Subcutaneous abdominal adipose tissue (tissue), 5 donors: Measurements from ENCODE around the gene DLD.
A peak's percentile ranks its signal among the peaks of the same experiment; 100 is the strongest.

ENCODE experiments used
- H3K27ac ChIP-seq: one replicate; pipeline ENCODE4 v1.7.0; 2013; ENCODE audit warnings: low read depth, mild to moderate bottlenecking, inconsistent platforms, low read length, moderate library complexity
- H3K27me3 ChIP-seq, 5 donors: one replicate each; pipeline ENCODE4 v1.7.0; 2013; ENCODE audit warnings: low read length in 5 of 5, inconsistent platforms in 1 of 5; ENCODE audit not compliant: control insufficient read depth in 5 of 5, insufficient read depth in 4 of 5
- H3K36me3 ChIP-seq, 5 donors: one replicate each; pipeline ENCODE4 v1.7.0; 2013; ENCODE audit warnings: low read length in 5 of 5; ENCODE audit not compliant: control insufficient read depth in 5 of 5, insufficient read depth in 5 of 5
- H3K4me1 ChIP-seq, 5 donors: one replicate each; pipeline ENCODE4 v1.7.0; 2013; ENCODE audit warnings: low read length in 5 of 5, mild to moderate bottlenecking in 3 of 5, moderate library complexity in 1 of 5; ENCODE audit not compliant: control insufficient read depth in 5 of 5, insufficient read depth in 5 of 5
- H3K4me3 ChIP-seq, 5 donors: one replicate each; pipeline ENCODE4 v1.7.0; 2013; ENCODE audit warnings: low read length in 5 of 5, low read depth in 1 of 5
- H3K9ac ChIP-seq, 5 donors: one replicate each; pipeline ENCODE4 v1.7.0; 2013; ENCODE audit warnings: low read length in 5 of 5, mild to moderate bottlenecking in 4 of 5, moderate library complexity in 3 of 5
- H3K9me3 ChIP-seq, 5 donors: one replicate each; pipeline ENCODE4 v1.7.0; 2013; ENCODE audit warnings: low read length in 5 of 5; ENCODE audit not compliant: control insufficient read depth in 5 of 5
- donor health status: healthy.
- donor health status: healthy.
- donor health status: healthy.
- donor health status: healthy.
- donor health status: healthy.

DLD gene

GRCh38 chr7:107939573-107940489 lies 48.8 kb downstream of the DLD start:
- Histone ChIP-seq H3K27ac (peak overlapping the region; percentile 73), H3K36me3 (peaks cover 13 to 59% (median 41%) of the 10 kb centered on the region in 5 donors), H3K9ac (peak overlapping the region in 1 of 5 donors; percentile 25), H3K4me3 (no peak overlapping the region), H3K9me3 (no peaks in the 10 kb centered on the region), H3K4me1 (peaks cover 9 to 31% (median 29%) of the 10 kb centered on the region in 5 donors), H3K27me3 (no peaks in the 10 kb centered on the region)

DNA sequence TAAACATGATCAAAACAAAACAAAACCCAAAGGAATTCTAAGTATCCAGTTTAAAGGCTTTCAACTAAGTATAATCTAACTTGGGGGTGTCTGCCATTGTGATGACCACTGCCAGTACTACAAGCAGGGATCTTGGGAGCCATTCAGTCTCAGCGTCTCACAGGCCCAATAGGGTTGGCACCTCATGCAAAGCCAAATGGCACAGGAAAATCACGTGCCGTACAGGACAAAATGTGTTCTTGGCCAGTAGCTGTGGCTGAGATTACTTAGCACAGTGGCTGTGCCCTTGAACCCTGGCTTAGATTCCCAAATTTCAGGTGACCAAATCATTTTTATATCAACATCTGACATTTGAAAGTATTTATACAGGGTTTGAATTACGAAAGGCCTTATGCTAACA lies 50.0 kb downstream of the DLD start:
- H3K27ac ChIP-seq, result peak overlapping the region; percentile 73
- no peak overlapping the region for H3K4me3 ChIP-seq
- H3K27me3 ChIP-seq, result no peaks in the 10 kb centered on the region
- H3K36me3 ChIP-seq, result peaks cover 8 to 57% (median 36%) of the 10 kb centered on the region in 5 donors
- H3K9ac ChIP-seq, result no peak overlapping the region
- H3K4me1 ChIP-seq, result peaks cover 9 to 38% (median 29%) of the 10 kb centered on the region in 5 donors
- no peaks in the 10 kb centered on the region for H3K9me3 ChIP-seq

GRCh38 chr7:107943018-107943417 lies 52.0 kb downstream of the DLD start:
- peaks cover 9 to 46% (median 28%) of the 10 kb centered on the region in 5 donors for H3K4me1 ChIP-seq
- no peak overlapping the region for H3K27ac ChIP-seq
- peaks cover 7 to 58% (median 45%) of the 10 kb centered on the region in 5 donors for H3K36me3 ChIP-seq

DNA sequence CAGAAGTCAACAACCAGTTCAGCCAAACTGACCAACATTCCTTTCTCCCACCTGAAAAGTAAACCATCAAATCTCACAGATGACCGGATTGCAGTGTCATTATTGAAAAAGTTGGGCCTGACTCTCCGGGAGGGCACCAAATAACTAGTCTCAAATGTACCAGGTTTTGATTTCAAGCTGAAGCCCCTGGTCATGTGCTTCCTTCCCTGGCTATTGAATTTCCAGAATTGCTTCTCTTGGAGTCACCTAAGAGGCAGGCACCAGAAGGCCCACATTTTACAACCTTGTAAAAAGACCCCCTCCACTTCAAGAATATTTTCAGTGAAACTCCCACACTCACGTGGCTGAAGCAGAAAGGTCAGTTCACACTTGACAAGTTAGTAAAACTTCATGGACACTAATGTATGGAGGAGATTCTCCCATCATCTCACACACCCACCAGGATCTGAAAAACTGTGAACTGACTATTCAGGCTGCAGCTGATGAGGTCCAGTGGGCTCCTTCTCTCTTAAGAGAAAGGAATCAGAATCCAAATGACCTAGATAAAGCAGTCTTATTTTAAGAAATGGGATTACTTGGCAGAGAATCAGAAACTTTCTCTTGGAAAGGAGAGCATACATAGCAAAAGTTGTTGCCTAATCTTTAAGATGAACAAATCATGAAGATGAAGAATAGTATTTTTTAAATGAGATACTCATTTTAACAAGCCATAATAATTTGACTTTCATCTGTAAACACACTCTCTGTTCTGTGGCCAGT lies 53.6 kb downstream of the DLD start:
- Histone ChIP-seq H3K4me1 (peaks cover 8 to 43% (median 23%) of the 10 kb centered on the region in 5 donors), H3K27ac (peak overlapping the region; percentile 44), H3K36me3 (peaks cover 7 to 59% (median 45%) of the 10 kb centered on the region in 5 donors)

More at GRCh38 chr7:107943018-107943417, 52.0 kb downstream of the DLD start:
- Histone ChIP-seq H3K27me3 (no peaks in the 10 kb centered on the region), H3K9me3 (no peaks in the 10 kb centered on the region), H3K9ac (no peak overlapping the region), H3K4me3 (no peak overlapping the region)

GRCh38 chr7:107945332-107945731 lies 54.3 kb downstream of the DLD start:
- H3K27me3 ChIP-seq, result no peaks in the 10 kb centered on the region
- H3K9ac ChIP-seq, result no peak overlapping the region
- peaks cover 7 to 54% (median 40%) of the 10 kb centered on the region in 5 donors for H3K36me3 ChIP-seq
- H3K4me3 ChIP-seq, result no peak overlapping the region
- H3K9me3 ChIP-seq, result no peaks in the 10 kb centered on the region
- H3K4me1 ChIP-seq, result peaks cover under 1 to 37% (median 17%) of the 10 kb centered on the region in 5 donors
- H3K27ac ChIP-seq, result peak overlapping the region; percentile 44

More for the DNA sequence above, 53.6 kb downstream of the DLD start:
- H3K27me3 ChIP-seq, result no peaks in the 10 kb centered on the region
- H3K4me3 ChIP-seq, result no peak overlapping the region
- H3K9ac ChIP-seq, result no peak overlapping the region
- H3K9me3 ChIP-seq, result no peaks in the 10 kb centered on the region

- H3K4me1 ChIP-seq, result peaks cover 0 to 36% (median 16%) of the 10 kb centered on the region in 5 donors
- no peaks in the 10 kb centered on the region for H3K27me3 ChIP-seq
- peak overlapping the region; percentile 65 for H3K27ac ChIP-seq
- H3K9me3 ChIP-seq, result no peaks in the 10 kb centered on the region
- no peak overlapping the region for H3K4me3 ChIP-seq
- H3K9ac ChIP-seq, result no peak overlapping the region
- peaks cover 9 to 57% (median 44%) of the 10 kb centered on the region in 5 donors for H3K36me3 ChIP-seq
These were observed 55.5 kb downstream of the DLD start for GRCh38 chr7:107946451-107946850.

GRCh38 chr7:107946881-107947280 lies 55.9 kb downstream of the DLD start:
- Histone ChIP-seq H3K4me3 (no peak overlapping the region), H3K4me1 (peaks cover 0 to 36% (median 16%) of the 10 kb centered on the region in 5 donors), H3K27ac (peak overlapping the region; percentile 65), H3K9ac (no peak overlapping the region), H3K36me3 (peaks cover 11 to 61% (median 48%) of the 10 kb centered on the region in 5 donors), H3K27me3 (no peaks in the 10 kb centered on the region), H3K9me3 (no peaks in the 10 kb centered on the region)

DNA sequence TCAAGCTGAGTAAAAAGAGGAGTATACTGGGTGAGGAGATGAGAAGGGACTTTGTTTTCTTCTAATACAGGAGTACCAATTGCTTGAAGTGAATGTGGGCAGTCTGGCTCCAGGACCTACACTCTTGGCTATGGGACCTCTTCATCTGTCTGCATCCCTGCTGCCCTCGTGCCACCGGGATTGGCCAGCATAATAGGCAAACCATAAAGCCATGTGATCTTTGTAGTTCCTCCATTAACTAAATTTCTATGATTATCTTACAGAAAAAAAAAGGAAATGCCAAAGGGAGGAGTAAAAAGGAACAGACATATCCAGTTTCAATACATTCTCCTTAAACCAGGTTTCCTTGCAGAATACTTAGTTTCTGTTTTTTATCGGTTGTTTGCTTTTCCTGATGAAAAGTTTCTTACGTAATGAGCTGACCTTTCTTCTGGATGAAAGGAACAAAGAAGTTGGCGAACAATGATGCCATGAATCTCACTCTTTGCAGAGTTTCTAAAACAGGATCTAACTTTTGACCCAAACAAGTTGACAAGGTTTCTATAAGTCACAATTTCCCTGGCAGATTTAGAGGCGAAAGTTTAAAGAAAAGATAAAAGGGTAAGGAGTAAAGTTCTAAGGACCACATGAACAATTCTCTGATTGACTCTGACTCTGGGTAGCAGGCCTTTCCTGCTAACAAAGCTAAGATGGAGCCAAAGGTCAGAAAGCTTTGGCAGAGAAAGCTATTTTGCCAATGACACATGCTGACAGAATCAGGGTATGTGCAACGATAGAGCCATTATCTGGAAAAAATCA lies 57.9 kb downstream of the DLD start:
- Histone ChIP-seq H3K9ac (peak overlapping the region in 1 of 5 donors; percentile 36), H3K27ac (peak overlapping the region; percentile 81), H3K27me3 (no peaks in the 10 kb centered on the region), H3K4me3 (no peak overlapping the region), H3K36me3 (peaks cover 4 to 63% (median 54%) of the 10 kb centered on the region in 5 donors), H3K9me3 (no peaks in the 10 kb centered on the region), H3K4me1 (peaks cover 0 to 42% (median 18%) of the 10 kb centered on the region in 5 donors)

DNA sequence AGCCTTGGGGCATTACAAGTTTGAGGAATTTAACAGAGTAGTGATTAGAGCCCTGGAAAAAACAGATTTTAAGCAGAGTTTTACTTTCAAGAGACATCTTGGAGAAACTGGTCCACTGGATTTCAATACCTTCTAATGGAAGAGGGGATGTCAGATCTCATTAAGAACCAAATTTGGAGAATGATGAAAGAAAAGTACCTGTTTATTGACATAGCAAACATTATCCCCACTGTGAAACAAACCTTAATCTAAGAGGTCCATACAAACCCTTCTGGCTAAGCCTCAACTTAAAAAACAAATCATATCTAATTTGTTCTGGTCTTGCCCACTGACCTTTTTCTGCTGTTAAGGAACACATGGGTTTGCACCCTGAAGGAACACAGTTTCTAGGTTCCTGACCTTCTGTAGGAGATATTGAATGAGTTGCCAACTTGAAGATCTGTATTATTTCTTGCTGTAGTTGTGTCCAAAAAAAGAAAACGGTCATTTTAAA lies 58.5 kb downstream of the DLD start:
- Histone ChIP-seq H3K4me1 (peaks cover 0 to 45% (median 21%) of the 10 kb centered on the region in 5 donors), H3K27ac (peak overlapping the region; percentile 81), H3K36me3 (peaks cover 4 to 60% (median 50%) of the 10 kb centered on the region in 5 donors)

More for the DNA sequence above, 58.5 kb downstream of the DLD start:
- Histone ChIP-seq H3K9ac (peak overlapping the region in 1 of 5 donors; percentile 36), H3K4me3 (no peak overlapping the region), H3K9me3 (no peaks in the 10 kb centered on the region), H3K27me3 (no peaks in the 10 kb centered on the region)
